ENCODE results near the gene RAD51B. TPM values are rescaled to one million over a fixed set of nuclear protein-coding genes. Genes with fewer than 3 reads are reported as not detected.

The RAD51B gene
- total and polyA plus RNA-seq, 9 of the 15 experiments (the other 6 are each of a cell fraction or from before 2014, with no cell fraction given), result 8.5 to 17.3 (median 11.3) TPM

GRCh38 chr14:68292441-68293215 is 473.0 kb downstream of the RAD51B start (continued):
- TF ChIP-seq ZNF197 (CRISPR knock-in tag; IDR thresholded peaks at IDR 0.05; ENCODE audit: low read depth), result no peak
- TF ChIP-seq ZNF316 (IDR thresholded peaks at IDR 0.05), result peak; percentile 93

- Histone ChIP-seq H4K20me1 (replicated peaks; ENCODE audit: control insufficient read depth, insufficient read depth, low read length) (no peaks in the 10 kb centered on the region), H3K27ac (ENCODE audit: extremely low read depth, low read depth, low read length) (no peak overlapping the region), H3K4me1 (replicated peaks in 1 of 2; ENCODE audit: control insufficient read depth in 2 of 2, insufficient read depth in 2 of 2, low read length in 2 of 2) (peaks cover 0 to 47% of the 10 kb centered on the region in 2 experiments; a peak in 3 of 5 replicates), H3K4me3 (no peak overlapping the region), H2AFZ (ENCODE audit: low read depth, low read length) (no peak overlapping the region), H3K9me3 (replicated peaks; ENCODE audit: control insufficient read depth, insufficient read depth, low read depth, low read length) (no peaks in the 10 kb centered on the region), H3K4me2 (ENCODE audit: insufficient read depth, low read length) (no peak overlapping the region), H3K9ac (ENCODE audit: insufficient read depth in 1 of 2, low read depth in 2 of 2, low read length in 2 of 2) (no peak overlapping the region), H3K9me1 (ENCODE audit: control insufficient read depth, insufficient read depth, low read length) (no peaks in the 10 kb centered on the region), H3K36me3 (ENCODE audit: control insufficient read depth, insufficient read depth, low read length) (no peaks in the 10 kb centered on the region), H3K79me2 (ENCODE audit: control insufficient read depth, insufficient read depth, low read length) (no peaks in the 10 kb centered on the region), H3K27me3 (ENCODE audit: control insufficient read depth in 2 of 2, insufficient read depth in 2 of 2, low read length in 2 of 2) (no peaks in the 10 kb centered on the region)
- ChIA-PET CTCF (ENCODE audit: low intra/inter-chr PET ratio) (no interaction called here), POLR2A (interaction anchor here (0.5 kb wide), 1 partner anchor 99 kb away, joined by 3 read pairs; no protein-coding TSS in a partner anchor)
- in situ Hi-C loops (cut with MboI), result no loop called here
- DNase-seq (ENCODE audit: extremely low read depth in 1 of 4, low spot score in 3 of 4), result no peak
- WGBS (ENCODE audit: insufficient coverage, low coverage, missing lambda C conversion rate), result 75% methylated on average over 5 of the region's 5 CpGs
- no TSS peak for BruUV-seq (replicated peaks)
- intact Hi-C loops (cut with micrococcal nuclease), result loop anchor here (10.0 kb wide), 1 partner anchor 111 kb away; no protein-coding TSS in a partner anchor
- no peak for ATAC-seq
- FAIRE-seq, result no peak
- TF ChIP-seq RBM17 (IDR thresholded peaks at IDR 0.05; ENCODE audit: borderline replicate concordance, low read depth, low read length) (no peak), DLX4 (CRISPR knock-in tag; IDR thresholded peaks at IDR 0.05) (no peak), ELK1 (CRISPR knock-in tag; IDR thresholded peaks at IDR 0.05) (no peak), FOS (IDR thresholded peaks at IDR 0.05; ENCODE audit: extremely low read depth, insufficient read length) (no peak), PHTF2 (CRISPR knock-in tag; IDR thresholded peaks at IDR 0.05) (no peak), RFX5 (IDR thresholded peaks at IDR 0.05; ENCODE audit: low read depth, low read length) (no peak), MEF2D (tag; conservative IDR thresholded peaks at IDR 0.05; ENCODE audit: low read depth) (no peak), ELF2 (CRISPR knock-in tag; IDR thresholded peaks at IDR 0.05) (no peak), RUNX1 (IDR thresholded peaks at IDR 0.05; ENCODE audit: low read depth) (no peak), BDP1 (IDR thresholded peaks at IDR 0.05; ENCODE audit: insufficient read depth, insufficient read length) (no peak), TEAD1 (CRISPR knock-in tag; IDR thresholded peaks at IDR 0.05) (no peak), TBL1XR1 (IDR thresholded peaks at IDR 0.05; ENCODE audit: low read length in 2 of 2) (no peak), MEF2A (IDR thresholded peaks at IDR 0.05; ENCODE audit: control insufficient read depth, low read depth, low read length) (no peak), TCF3 (CRISPR knock-in tag; IDR thresholded peaks at IDR 0.05) (no peak), HMGXB4 (CRISPR knock-in tag; IDR thresholded peaks at IDR 0.05) (no peak)
Observed at GRCh38 chr14:68293404-68293803, 473.8 kb downstream of the RAD51B start.

Data from K562 (cell line).